Thyroid gland (tissue), 4 donors: ENCODE data around the gene INSM2. TPM values are rescaled to one million over a fixed set of nuclear protein-coding genes. Genes with fewer than 3 reads are reported as not detected.

Experiments
- DNase-seq, 2 donors: peaks; one replicate each; pipeline ENCODE4 v3.0.0-alpha.2; 2019
- H3K27ac ChIP-seq, 3 donors: fragments of 200-600 bp; sonication (generic); 1 replicate in 2 of 3; 2 replicates in 1 of 3; pipeline ENCODE4 v1.5.1; 2016 to 2019; ENCODE audit warnings: mild to moderate bottlenecking in 1 of 3, moderate library complexity in 1 of 3
- H3K27me3 ChIP-seq: fragments of 200-600 bp; sonication (generic); one replicate; pipeline ENCODE4 v1.5.1; 2019
- H3K36me3 ChIP-seq, 2 donors: fragments of 200-600 bp; sonication (generic); one replicate each; pipeline ENCODE4 v1.5.1; 2016 to 2019
- H3K4me1 ChIP-seq, 2 donors: fragments of 200-600 bp; sonication (generic); one replicate each; pipeline ENCODE4 v1.5.1; 2017 to 2019
- H3K4me3 ChIP-seq, 3 donors: fragments of 200-600 bp; sonication (generic); replicated peaks in 1 of 3; 1 replicate in 2 of 3; 2 replicates in 1 of 3; pipeline ENCODE4 v1.5.1; 2016; ENCODE audit warnings: mild to moderate bottlenecking in 1 of 3
- H3K9me3 ChIP-seq: fragments of 200-600 bp; sonication (generic); one replicate; pipeline ENCODE4 v1.5.1; 2017
- CTCF ChIP-seq, 6 experiments: fragments of 200-600 bp in 3 of 6; fragments of 450-650 bp in 3 of 6; sonication (generic) in 3 of 6; IDR thresholded peaks; one replicate each; pipeline ENCODE4 v1.5.1; 2016 to 2019; ENCODE audit warnings: antibody characterized with exemption in 6 of 6, mild to moderate bottlenecking in 2 of 6, inconsistent platforms in 1 of 6, moderate library complexity in 1 of 6
- POLR2A ChIP-seq, 2 donors: fragments of 450-650 bp; IDR thresholded peaks; one replicate each; pipeline ENCODE4 v1.6.1; 2017; ENCODE audit warnings: antibody characterized with exemption in 2 of 2, mild to moderate bottlenecking in 2 of 2, moderate library complexity in 1 of 2
- WGBS, 2 donors: methylation state at CpG; one replicate each; pipeline ENCODE4 v1.1.5; 2017; 5-methylcytosine and 5-hydroxymethylcytosine counted together
- intact Hi-C: fragments of 100-400 bp; cut with DNase I; formaldehyde crosslinking; loops from one replicate; pipeline ENCODE4 v1.15.1; 2023
- total RNA-seq, 4 donors: library from RNA; depleted of rRNA; stranded (reverse); fragments of >200 nt; gene quantifications; one replicate each; pipeline ENCODE4 v1.2.3, GENCODE V29; 2016

INSM2 gene
- total RNA-seq, 4 donors from 2014 or later, result not detected

- peak overlapping the region in 1 of 3 donors; percentile 23 for H3K4me3 ChIP-seq
- DNase-seq, result no peak
- no peaks in the 10 kb centered on the region for H3K36me3 ChIP-seq
- peaks cover 27 to 29% of the 10 kb centered on the region in 2 donors for H3K4me1 ChIP-seq
- H3K27me3 ChIP-seq, result peaks cover 20% of the 10 kb centered on the region
- WGBS, 2 donors, result 13 to 16% methylated on average over 6 of the region's 6 CpGs
- intact Hi-C loops, result no loop called here
- no peak for TF ChIP-seq CTCF (IDR thresholded peaks at IDR 0.05)
- no peak for TF ChIP-seq POLR2A (IDR thresholded peaks at IDR 0.05)
- H3K9me3 ChIP-seq, result no peaks in the 10 kb centered on the region
- H3K27ac ChIP-seq, result no peak overlapping the region
Observed at GRCh38 chr14:35532783-35533356, 1.1 kb upstream of the INSM2 start.

GRCh38 chr14:35534208-35534872, 376 bp downstream of the INSM2 start:
- WGBS, 2 donors, result 2 to 5% methylated on average over 16 to 19 of the region's 77 CpGs
- Histone ChIP-seq H3K4me1 (peaks cover 27 to 29% of the 10 kb centered on the region in 2 donors), H3K27me3 (peaks cover 20% of the 10 kb centered on the region), H3K36me3 (no peaks in the 10 kb centered on the region), H3K9me3 (no peaks in the 10 kb centered on the region), H3K27ac (no peak overlapping the region), H3K4me3 (peak overlapping the region in 1 of 3 donors; percentile 23)
- no peak for DNase-seq
- intact Hi-C loops, result no loop called here
- TF ChIP-seq POLR2A (IDR thresholded peaks at IDR 0.05) (no peak), CTCF (IDR thresholded peaks at IDR 0.05) (no peak)

- no peaks in the 10 kb centered on the region for H3K9me3 ChIP-seq
- peaks cover 27 to 29% of the 10 kb centered on the region in 2 donors for H3K4me1 ChIP-seq
- no peaks in the 10 kb centered on the region for H3K36me3 ChIP-seq
- TF ChIP-seq POLR2A (IDR thresholded peaks at IDR 0.05) (no peak), CTCF (IDR thresholded peaks at IDR 0.05) (no peak)
- peak overlapping the region in 1 of 3 donors; percentile 23 for H3K4me3 ChIP-seq
- H3K27ac ChIP-seq, result no peak overlapping the region
- DNase-seq, result peak; percentile 63 to 71
- intact Hi-C loops, result no loop called here
- 3% methylated on average over 20 of the region's 55 CpGs; no CpG with 5 or more reads in 1 of the 2 donors for WGBS, 2 donors
- H3K27me3 ChIP-seq, result peaks cover 20% of the 10 kb centered on the region
Observed at GRCh38 chr14:35534873-35535482, 1.0 kb downstream of the INSM2 start.

- Histone ChIP-seq H3K36me3 (no peaks in the 10 kb centered on the region), H3K27ac (no peak overlapping the region), H3K4me1 (peaks cover 27 to 29% of the 10 kb centered on the region in 2 donors), H3K4me3 (no peak overlapping the region), H3K27me3 (peaks cover 20% of the 10 kb centered on the region), H3K9me3 (no peaks in the 10 kb centered on the region)
- 9% methylated on average over 22 to 25 of the region's 37 CpGs for WGBS, 2 donors
- DNase-seq, result no peak
- intact Hi-C loops, result no loop called here
- no peak for TF ChIP-seq POLR2A (IDR thresholded peaks at IDR 0.05)
- no peak for TF ChIP-seq CTCF (IDR thresholded peaks at IDR 0.05)
Observed at GRCh38 chr14:35535483-35536112, 1.6 kb downstream of the INSM2 start.
